OCI-LY3 (cell line): Measurements from ENCODE around the gene KANSL1.

Experiments
- EZH2phosphoT487 ChIP-seq: fragments of 200-600 bp; shearing (Covaris generic); IDR thresholded peaks from 2 replicates; pipeline ENCODE4 v1.6.1; 2018; ENCODE audit warnings: antibody characterized with exemption, mixed run types, low read depth
- TF ChIP-seq, protein P1 (sequence below): fragments of 200-600, 300-600 bp; sonication (generic); IDR thresholded peaks from 2 replicates; pipeline ENCODE4 v1.5.1; 2014; ENCODE audit warnings: antibody characterized with exemption, low read length, low read depth

DNA sequence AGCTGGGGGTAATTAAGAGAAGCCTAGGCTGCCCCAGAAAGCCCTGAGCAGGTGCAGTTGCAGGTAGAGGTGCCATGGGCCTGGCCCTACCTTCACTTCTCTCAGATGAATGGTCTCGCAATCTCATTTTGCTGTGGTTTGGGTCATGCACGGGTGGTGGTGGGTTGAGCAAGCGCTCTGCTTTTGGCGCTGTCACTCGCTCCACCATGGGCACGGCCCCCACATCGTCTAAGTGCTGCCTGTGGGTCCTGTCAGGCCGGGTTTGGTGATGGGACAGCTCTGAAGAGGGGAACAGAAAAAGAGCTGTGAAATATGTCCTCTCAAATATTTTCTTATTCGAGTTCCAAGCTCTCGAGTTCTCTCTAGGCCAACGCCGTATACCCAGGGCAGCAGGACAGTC lies 154.3 kb downstream of the KANSL1 start:
- TF ChIP-seq, protein P1, sequence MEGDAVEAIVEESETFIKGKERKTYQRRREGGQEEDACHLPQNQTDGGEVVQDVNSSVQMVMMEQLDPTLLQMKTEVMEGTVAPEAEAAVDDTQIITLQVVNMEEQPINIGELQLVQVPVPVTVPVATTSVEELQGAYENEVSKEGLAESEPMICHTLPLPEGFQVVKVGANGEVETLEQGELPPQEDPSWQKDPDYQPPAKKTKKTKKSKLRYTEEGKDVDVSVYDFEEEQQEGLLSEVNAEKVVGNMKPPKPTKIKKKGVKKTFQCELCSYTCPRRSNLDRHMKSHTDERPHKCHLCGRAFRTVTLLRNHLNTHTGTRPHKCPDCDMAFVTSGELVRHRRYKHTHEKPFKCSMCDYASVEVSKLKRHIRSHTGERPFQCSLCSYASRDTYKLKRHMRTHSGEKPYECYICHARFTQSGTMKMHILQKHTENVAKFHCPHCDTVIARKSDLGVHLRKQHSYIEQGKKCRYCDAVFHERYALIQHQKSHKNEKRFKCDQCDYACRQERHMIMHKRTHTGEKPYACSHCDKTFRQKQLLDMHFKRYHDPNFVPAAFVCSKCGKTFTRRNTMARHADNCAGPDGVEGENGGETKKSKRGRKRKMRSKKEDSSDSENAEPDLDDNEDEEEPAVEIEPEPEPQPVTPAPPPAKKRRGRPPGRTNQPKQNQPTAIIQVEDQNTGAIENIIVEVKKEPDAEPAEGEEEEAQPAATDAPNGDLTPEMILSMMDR = no peak
- TF ChIP-seq EZH2phosphoT487 = no peak
